Measurements from ENCODE around the gene SEC14L6.
"Not testable (repeated sequence)": the region's sequence is repeated elsewhere in the genome, so short reads cannot be mapped to it uniquely, and the experiment has no call there.

The SEC14L6 gene

DNA sequence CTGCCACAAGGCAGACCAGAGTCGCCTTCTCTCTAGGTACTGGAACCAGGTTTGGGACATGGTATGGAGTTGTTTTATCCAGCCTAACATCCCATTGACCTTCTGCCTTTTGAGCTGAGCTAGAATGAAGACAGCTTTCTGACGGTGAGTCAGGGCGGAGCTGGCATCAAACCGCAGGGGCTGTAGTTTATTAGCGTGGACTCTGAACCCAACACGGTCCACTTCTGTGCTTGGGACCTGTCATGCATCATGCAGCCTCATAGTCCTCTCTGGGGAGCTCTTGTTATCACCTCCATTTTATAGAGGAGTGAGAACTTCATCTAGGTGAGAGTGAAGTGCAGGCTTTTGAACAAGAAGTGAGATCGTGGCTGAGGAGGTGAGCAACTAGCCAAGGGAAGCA is 19.6 kb upstream of the SEC14L6 start:
- peak; percentile 47 for DNase-seq (ENCODE audit: low spot score)

DNA sequence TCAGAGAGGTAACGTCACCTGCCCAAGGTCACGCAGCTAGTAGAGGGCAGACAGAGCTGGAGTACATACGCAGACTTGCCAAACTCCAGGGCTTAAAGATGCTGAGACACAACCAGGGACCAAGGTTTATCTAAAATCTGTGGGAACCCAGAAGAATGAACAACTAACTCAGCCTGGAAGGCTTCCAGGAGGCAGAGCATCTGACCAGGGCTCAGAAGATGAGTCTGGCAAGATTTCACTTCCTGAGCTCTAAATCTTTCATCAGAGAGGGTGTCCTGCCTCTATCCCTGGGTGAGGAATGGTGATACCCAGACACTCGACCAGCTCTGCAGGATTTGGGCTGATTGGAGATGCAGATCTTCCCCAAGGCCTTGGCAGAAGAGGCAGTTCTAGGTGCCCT is 18.8 kb upstream of the SEC14L6 start:
- DNase-seq (ENCODE audit: low spot score), result no peak

DNA sequence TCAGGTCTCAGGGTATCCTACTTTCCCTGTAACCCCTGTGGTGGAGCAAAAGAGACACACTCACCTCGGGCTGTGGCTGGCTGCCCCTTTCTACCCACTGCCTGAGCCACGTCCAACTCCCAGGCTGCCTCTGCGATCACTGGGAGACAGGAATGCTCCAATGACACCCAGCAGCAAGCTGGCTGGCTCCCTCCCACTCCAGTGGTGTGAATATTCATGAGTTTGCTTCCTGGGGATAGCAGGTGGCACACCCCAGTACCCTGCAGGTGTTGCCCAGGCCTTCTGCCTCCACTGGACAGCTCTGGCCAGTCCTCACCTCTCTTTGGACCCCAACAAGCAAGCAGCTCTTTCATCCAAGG is 18.2 kb upstream of the SEC14L6 start:
- DNase-seq (ENCODE audit: low spot score), result no peak

GRCh38 chr22:30564045-30564760 is 17.7 kb upstream of the SEC14L6 start:
- DNase-seq (ENCODE audit: low spot score), result no peak

- DNase-seq (ENCODE audit: low spot score), result no peak
Measured at GRCh38 chr22:30562366-30562765, 15.8 kb upstream of the SEC14L6 start.

GRCh38 chr22:30561402-30562189 is 15.1 kb upstream of the SEC14L6 start:
- no peak for DNase-seq (ENCODE audit: low spot score)

DNA sequence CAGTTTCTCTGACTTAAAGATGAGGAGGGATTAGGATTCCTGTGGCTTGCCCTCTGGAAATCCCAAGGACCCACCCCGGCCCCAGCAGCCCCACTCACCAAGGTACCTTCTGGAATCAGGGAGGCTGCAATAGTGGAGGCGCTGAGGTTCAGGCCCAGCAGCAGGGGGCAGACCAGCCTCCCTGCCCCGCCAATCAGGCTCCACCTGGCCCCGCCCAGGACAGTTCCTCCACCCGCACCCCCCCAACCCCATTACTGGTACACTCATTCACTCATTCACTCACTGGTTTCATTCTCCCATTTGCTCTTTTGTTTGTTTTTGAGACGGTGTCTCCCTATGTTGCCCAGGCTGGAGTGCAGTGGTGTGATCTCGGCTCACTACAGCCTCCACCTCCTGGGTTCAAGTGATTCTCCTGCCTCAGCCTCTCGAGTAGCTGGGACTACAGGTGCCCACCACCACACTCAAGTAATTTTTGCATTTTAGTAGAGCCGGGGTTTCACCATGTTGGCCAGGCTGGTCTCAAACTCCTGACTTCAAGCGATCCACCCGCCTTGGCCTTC is 14.2 kb upstream of the SEC14L6 start:
- not testable (repeated sequence) for DNase-seq (ENCODE audit: low spot score)

DNA sequence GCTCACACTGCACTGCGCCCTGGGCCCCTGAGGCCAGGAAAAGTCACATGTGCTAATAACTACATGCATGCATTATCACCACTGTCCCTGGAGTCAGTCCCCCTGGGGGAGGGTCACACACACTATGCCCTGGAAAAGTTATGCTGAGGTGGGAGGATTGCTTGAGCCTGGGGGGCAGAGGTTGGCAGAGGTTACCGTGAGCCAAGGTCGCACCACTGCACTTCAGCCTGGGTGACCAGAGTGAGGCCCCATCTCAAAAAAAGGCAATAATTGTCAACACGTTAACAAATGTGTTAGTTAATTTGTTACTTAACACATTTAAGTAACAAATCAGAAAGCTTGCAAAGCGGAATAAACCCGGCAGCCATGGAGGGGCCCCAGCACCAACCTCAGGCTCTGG is 13.3 kb upstream of the SEC14L6 start:
- DNase-seq (ENCODE audit: low spot score), result no peak

DNA sequence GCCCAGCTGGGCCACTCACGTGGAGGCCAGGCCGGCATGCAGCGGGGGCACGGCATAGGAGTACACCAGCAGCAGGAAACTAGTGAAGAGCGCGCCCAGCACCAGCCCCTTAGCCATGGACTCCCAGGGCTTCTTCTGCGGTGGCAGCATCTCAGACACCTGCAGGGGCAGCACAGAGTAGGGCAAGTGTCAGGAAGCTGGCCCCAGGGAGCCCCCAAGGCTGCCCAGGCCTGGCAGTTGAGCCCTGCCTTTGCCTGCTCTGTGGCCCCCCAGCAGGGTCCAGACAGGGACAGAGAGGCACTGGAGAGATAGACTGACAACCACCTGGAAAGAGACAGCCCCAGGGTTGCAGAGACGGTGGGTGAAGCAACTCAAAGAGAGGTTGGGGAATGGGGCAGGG is 10.7 kb upstream of the SEC14L6 start:
- DNase-seq (ENCODE audit: low spot score), result no peak

- DNase-seq (ENCODE audit: low spot score), result peak; percentile 36
Measured at GRCh38 chr22:30556388-30556787, 9.8 kb upstream of the SEC14L6 start.

DNA sequence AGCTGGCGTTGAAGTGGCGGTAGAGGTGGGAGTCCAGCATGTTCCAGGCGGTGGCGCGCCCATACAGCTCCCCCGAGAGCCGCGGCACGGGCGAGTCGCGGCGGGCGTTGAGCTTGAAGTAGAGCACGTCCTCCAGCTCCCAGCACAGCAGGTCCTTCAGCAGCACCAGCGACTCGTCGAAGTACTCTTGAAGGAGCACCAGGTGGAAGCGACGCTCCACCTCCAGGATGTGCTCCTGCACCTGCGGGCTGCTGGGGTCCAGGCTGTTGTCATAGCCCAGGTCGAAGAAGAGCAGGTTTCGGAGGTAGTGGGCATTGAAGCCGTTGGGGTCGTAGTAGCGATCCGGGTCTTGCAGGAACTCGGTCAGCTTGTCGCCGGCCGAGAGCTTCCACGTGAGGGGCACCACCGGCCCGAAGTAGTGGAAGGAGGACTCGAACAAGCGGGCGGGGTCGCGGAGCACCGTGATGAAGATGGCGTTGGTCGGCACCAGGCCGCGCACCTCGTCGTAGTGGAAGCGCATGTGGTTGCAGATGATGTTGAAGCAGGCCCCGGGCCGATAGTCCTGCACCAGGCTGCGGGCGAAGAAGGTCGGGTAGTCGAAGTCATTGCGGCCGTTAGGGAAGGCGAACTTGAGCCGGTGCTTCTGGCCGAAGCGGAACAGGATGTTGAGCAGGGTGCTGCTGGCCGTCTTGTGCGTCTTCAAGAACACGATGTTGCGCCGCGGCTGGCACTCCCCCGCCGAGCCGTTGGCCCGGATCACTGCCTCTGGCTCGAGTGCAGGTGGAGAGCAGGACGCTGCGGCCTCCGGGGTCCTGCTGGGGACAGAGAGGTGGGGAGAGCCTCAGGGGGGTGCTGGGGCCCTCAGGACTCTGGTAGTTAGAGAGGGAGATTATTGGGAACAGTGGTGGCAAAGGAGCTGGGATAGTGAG is 9.0 kb upstream of the SEC14L6 start:
- no peak for DNase-seq (ENCODE audit: low spot score)

DNA sequence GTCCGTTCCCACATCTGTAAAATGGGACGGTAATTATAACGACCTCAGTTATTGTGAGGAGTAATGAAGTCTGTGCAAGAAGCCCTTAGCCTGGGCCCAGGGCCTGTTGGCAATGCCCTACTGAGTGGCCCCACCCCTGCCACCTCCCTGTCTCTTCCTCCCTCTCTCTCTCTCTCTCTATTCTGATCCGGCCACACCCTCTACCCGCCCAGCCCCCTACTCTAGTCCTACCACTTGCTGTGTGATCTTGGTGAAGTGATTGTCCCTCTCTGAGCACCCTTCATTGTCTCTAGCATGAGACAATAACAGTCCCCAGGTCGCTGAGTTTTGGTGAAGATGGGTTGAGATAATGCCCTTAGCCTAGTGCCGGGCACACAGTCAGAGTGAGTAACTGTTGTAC is 7.4 kb upstream of the SEC14L6 start:
- no peak for DNase-seq (ENCODE audit: low spot score)

- DNase-seq (ENCODE audit: low spot score), result no peak
Measured at GRCh38 chr22:30552719-30553118, 6.2 kb upstream of the SEC14L6 start.

DNA sequence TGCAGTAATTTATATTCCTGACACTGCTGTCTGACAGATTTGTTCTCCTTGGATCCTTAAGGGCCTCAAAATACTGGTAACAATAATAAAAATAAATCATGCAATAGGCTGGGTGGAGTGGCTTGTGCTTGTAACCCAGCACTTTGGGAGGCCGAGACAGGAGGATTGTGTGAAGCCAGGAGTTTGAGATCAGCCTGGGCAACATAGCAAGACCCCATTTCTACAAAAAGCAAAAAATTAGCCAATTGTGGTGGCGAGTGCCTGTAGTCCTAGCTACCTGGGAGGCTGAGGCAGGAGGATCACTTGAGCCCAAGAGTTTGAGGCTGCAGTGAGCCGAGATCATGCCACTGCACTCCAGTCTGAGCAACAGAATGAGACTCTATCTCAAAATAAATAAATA is 5.3 kb upstream of the SEC14L6 start:
- not testable (repeated sequence) for DNase-seq (ENCODE audit: low spot score)

DNA sequence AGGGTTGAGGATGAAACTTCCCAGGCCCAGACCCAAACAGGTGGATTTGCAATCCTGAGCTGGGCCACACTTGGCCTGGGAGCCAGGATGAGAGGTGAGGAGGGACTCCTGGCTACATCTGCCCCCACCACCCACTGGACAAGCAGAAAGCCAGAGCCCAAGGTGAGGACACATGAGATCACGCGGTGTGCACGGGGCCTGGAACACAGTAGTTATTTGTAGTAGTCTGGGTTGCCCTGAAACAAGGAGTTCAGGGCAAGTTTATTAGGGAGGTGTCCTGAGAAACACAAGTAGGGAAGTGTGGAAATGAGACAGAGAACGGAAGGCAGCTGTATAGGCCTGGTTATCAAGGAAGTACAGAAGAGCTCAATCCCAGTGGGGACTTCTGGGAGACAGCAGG is 647 bp upstream of the SEC14L6 start:
- DNase-seq (ENCODE audit: low spot score), result no peak

DNA sequence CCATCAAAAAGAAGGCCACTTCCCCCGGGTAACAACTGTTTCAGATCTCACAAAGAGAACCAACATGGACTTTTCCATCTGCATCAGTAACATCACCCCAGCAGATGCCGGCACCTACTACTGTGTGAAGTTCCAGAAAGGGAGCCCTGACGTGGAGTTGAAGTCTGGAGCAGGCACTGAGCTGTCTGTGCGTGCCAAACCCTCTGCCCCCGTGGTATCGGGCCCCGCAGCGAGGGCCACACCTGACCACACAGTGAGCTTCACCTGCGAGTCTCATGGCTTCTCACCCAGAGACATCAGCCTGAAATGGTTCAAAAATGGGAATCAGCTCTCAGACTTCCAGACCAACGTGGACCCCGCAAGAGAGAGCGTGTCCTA is 3.7 kb downstream of the SEC14L6 start:
- DNase-seq (ENCODE audit: low spot score), result no peak

GRCh38 chr22:30541961-30542810 is 4.4 kb downstream of the SEC14L6 start:
- no peak for DNase-seq (ENCODE audit: low spot score)

DNA sequence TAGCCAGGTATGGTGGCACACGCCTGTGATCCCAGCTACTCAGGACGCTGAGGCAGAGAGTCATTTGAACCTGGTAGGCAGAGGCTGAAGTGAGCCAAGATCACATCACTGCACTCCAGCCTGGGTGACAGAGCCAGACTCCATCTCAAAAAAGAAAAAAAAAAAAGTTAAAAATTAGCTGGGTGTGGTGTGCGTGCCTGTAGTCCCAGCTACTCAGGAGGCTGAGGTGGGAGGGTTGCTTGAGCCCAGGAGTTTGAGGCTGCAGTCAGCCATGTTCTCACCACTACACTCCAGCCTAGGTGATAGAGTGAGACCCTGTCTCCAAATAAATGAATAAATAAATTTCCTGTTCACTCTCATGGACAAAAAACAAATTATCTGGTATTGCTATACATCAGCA is 5.0 kb downstream of the SEC14L6 start:
- not testable (repeated sequence) for DNase-seq (ENCODE audit: low spot score)

DNA sequence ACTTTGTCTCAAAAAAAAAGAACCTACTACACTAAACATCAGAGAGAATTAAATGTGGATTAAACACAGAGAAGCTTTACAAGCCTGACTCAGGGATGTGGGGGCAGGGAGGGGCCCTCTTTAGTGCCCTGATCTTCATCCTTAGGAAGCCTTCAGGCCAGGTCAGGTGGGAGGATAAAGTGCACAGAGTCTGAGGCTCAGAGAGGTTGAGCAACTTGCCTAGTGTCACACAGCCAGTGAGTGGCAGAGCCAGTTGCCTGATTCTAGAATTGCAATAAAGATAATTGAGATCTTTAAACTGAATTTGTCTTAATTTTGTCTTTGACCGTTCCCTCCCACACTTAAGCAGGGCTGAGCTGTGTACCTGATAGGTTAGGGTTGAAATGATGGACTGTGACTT is 7.2 kb downstream of the SEC14L6 start:
- DNase-seq (ENCODE audit: low spot score), result no peak

DNA sequence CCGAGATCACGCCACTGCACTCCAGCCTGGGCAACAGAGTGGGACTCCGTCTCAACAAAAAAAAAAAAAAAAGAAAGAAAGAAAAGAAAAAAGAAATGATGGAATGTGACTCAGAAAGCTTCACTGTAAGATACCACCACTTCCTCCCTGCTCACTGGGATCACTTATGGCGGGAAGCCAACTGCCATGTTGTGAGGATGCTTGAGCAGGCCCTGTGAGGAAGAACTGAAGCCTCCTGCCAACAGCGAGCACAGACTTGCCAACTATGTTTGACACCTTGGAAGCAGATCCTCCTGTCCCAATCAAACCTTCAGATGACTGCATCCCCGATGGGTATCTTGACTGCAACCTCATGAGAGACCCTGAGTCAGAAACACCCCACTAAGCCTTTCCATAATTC is 8.3 kb downstream of the SEC14L6 start:
- DNase-seq (ENCODE audit: low spot score), result no peak

DNA sequence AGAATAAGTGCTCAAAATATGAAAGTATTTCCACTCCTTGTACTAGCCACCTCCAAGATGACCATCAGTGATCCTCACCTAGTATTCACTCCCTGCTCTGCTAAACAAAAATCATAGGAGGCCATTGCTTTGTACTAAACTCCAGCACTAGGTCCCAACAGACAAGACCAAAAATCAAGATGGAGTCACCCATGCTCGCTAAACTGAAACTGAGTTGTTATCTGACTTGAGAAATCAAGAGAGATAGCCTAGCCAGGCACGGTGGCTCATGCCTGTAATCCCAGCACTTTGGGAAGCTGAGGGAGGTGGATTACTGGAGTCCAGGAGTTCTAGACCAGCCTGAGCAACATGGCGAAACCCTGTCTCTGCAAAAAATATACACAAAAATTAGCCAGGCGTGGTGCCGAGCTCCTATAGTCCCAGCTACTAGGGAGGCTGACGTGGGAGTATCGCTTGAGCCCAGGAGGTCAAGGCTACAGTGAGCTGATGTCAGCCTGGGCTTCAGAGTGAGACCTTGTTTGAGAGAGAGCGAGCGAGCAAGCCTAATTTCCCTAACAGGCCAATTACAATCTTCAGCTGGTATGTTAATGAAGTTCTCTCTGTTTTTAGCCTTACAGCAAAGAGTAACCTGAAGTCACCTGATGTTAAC is 9.3 kb downstream of the SEC14L6 start:
- no peak for DNase-seq (ENCODE audit: low spot score)

Measured in RKO (cell line).